Smooth muscle cell (in vitro differentiated cells): ENCODE measurements around the gene RSPH10B2. TPM values are rescaled to one million over a fixed set of nuclear protein-coding genes. Genes with fewer than 3 reads are reported as not detected.
"Not testable (repeated sequence)": the region's sequence is repeated elsewhere in the genome, so short reads cannot be mapped to it uniquely, and the experiment has no call there.

ENCODE experiments used
- DNase-seq: peaks from one replicate; lab custom pipeline; 2025; ENCODE audit not compliant: unreplicated experiment; lab: John Stamatoyannopoulos, UW
- H2AFZ ChIP-seq: fragments of 200-600 bp; sonication (generic); 2 replicates; pipeline ENCODE4 v1.6.0; 2016; ENCODE audit warnings: antibody characterized with exemption, low read depth, mild to moderate bottlenecking
- H3F3A ChIP-seq: fragments of 200-600 bp; sonication (generic); 2 replicates; pipeline ENCODE4 v1.6.0; 2017; ENCODE audit warnings: antibody characterized with exemption, low read depth
- H3K27ac ChIP-seq: fragments of 200-600 bp; sonication (generic); 2 replicates; pipeline ENCODE4 v1.5.1; 2016; ENCODE audit warnings: low read depth, mild to moderate bottlenecking
- H3K27me3 ChIP-seq: fragments of 200-600 bp; sonication (generic); 2 replicates; pipeline ENCODE4 v1.6.1; 2016; ENCODE audit warnings: low read depth, mild to moderate bottlenecking
- H3K36me3 ChIP-seq: fragments of 200-600 bp; sonication (generic); 2 replicates; pipeline ENCODE4 v1.5.1; 2016; ENCODE audit warnings: low read depth
- H3K4me1 ChIP-seq: fragments of 200-600 bp; sonication (generic); 2 replicates; pipeline ENCODE4 v1.5.1; 2016; ENCODE audit warnings: low read depth
- H3K4me2 ChIP-seq: fragments of 200-600 bp; sonication (generic); 2 replicates; pipeline ENCODE4 v1.6.0; 2016; ENCODE audit warnings: mild to moderate bottlenecking
- H3K4me3 ChIP-seq: fragments of 200-600 bp; sonication (generic); 2 replicates; pipeline ENCODE4 v1.5.1; 2016; ENCODE audit warnings: mild to moderate bottlenecking
- H3K79me2 ChIP-seq: fragments of 200-600 bp; sonication (generic); 2 replicates; pipeline ENCODE4 v1.6.0; 2016; ENCODE audit warnings: low read depth, mild to moderate bottlenecking
- H3K9ac ChIP-seq: fragments of 200-600 bp; sonication (generic); 2 replicates; pipeline ENCODE4 v1.6.0; 2016; ENCODE audit warnings: low read depth
- H3K9me3 ChIP-seq: fragments of 200-600 bp; sonication (generic); replicated peaks from 2 replicates; pipeline ENCODE4 v1.5.1; 2016; ENCODE audit warnings: low read depth
- H4K20me1 ChIP-seq: fragments of 200-600 bp; sonication (generic); 2 replicates; pipeline ENCODE4 v1.6.0; 2016; ENCODE audit warnings: low read depth
- CTCF ChIP-seq: fragments of 200-600 bp; sonication (generic); IDR thresholded peaks from 2 replicates; pipeline ENCODE4 v1.5.1; 2017; ENCODE audit warnings: borderline replicate concordance, mild to moderate bottlenecking, antibody characterized with exemption; ENCODE audit not compliant: insufficient read depth, poor library complexity, severe bottlenecking
- WGBS: methylation state at CpG from one replicate; pipeline ENCODE4 v1.1.7; 2016; ENCODE audit warnings: low lambda C conversion rate; 5-methylcytosine and 5-hydroxymethylcytosine counted together
- polyA plus RNA-seq: library from polyadenylated mRNA; unstranded; fragments of >200 nt; fragmentation: Nextera tagmentation; extraction: Ambion mirVana; gene quantifications from 2 replicates; pipeline ENCODE4 v1.2.1, GENCODE V29; 2016
- total RNA-seq: library from RNA; depleted of rRNA; stranded (reverse); fragments of >200 nt; gene quantifications from 2 replicates; pipeline ENCODE4 v1.2.3, GENCODE V29; 2014

RSPH10B2 gene
- total and polyA plus RNA-seq, 2 experiments from 2014 or later, result 1.3 TPM; not detected in 1

- H3K36me3 ChIP-seq, H3K4me3 ChIP-seq, H3K27ac ChIP-seq, H3K4me2 ChIP-seq, H3K79me2 ChIP-seq, H3F3A ChIP-seq, H3K9ac ChIP-seq, H4K20me1 ChIP-seq, DNase-seq, H3K9me3 ChIP-seq, H2AFZ ChIP-seq, H3K4me1 ChIP-seq: not testable (repeated sequence)
- WGBS, result 82% methylated on average over 5 of the region's 5 CpGs
- H3K27me3 ChIP-seq, result peaks cover 30% of the 10 kb centered on the region
Measured at GRCh38 chr7:6829616-6830015, 75.7 kb downstream of the RSPH10B2 start.

GRCh38 chr7:6830026-6830425 lies 76.1 kb downstream of the RSPH10B2 start:
- not testable (repeated sequence) for H3K4me1 ChIP-seq, H3K36me3 ChIP-seq, H4K20me1 ChIP-seq, H3K27ac ChIP-seq, H3F3A ChIP-seq, H3K4me2 ChIP-seq, H3K79me2 ChIP-seq, H3K9ac ChIP-seq, H2AFZ ChIP-seq, H3K4me3 ChIP-seq, H3K9me3 ChIP-seq, DNase-seq
- WGBS, result 78% methylated on average over 6 of the region's 6 CpGs
- H3K27me3 ChIP-seq, result peaks cover 30% of the 10 kb centered on the region

- H3K27me3 ChIP-seq, result peaks cover 30% of the 10 kb centered on the region
- 89% methylated on average over 7 of the region's 7 CpGs for WGBS
- no peaks in the 10 kb centered on the region for H3K79me2 ChIP-seq
- no peak overlapping the region for H2AFZ ChIP-seq
- H3K9me3 ChIP-seq, result no peaks in the 10 kb centered on the region
- H3K4me1 ChIP-seq, result no peaks in the 10 kb centered on the region
- no peak overlapping the region for H3K9ac ChIP-seq
- H3F3A ChIP-seq, result no peaks in the 10 kb centered on the region
- H3K36me3 ChIP-seq, result no peaks in the 10 kb centered on the region
- H3K27ac ChIP-seq, result no peak overlapping the region
- no peak for TF ChIP-seq CTCF
- H3K4me2 ChIP-seq, result no peak overlapping the region
- no peak overlapping the region for H3K4me3 ChIP-seq
- H4K20me1 ChIP-seq, result no peaks in the 10 kb centered on the region
- no peak for DNase-seq
Measured at GRCh38 chr7:6831018-6831725, 77.3 kb downstream of the RSPH10B2 start.

- H3K79me2 ChIP-seq, result no peaks in the 10 kb centered on the region
- DNase-seq, result no peak
- no peaks in the 10 kb centered on the region for H4K20me1 ChIP-seq
- H3K4me1 ChIP-seq, result no peaks in the 10 kb centered on the region
- H3K4me2 ChIP-seq, result no peak overlapping the region
- H3K9me3 ChIP-seq, result no peaks in the 10 kb centered on the region
- H3K36me3 ChIP-seq, result no peaks in the 10 kb centered on the region
- no peak for TF ChIP-seq CTCF
- H3K27me3 ChIP-seq, result peaks cover 30% of the 10 kb centered on the region
- H3K27ac ChIP-seq, result no peak overlapping the region
- no peak overlapping the region for H2AFZ ChIP-seq
- H3K9ac ChIP-seq, result no peak overlapping the region
- WGBS, result 81% methylated on average over 6 of the region's 6 CpGs
- H3F3A ChIP-seq, result no peaks in the 10 kb centered on the region
- no peak overlapping the region for H3K4me3 ChIP-seq
Measured at GRCh38 chr7:6833636-6834035, 79.7 kb downstream of the RSPH10B2 start.

- H3F3A ChIP-seq, H2AFZ ChIP-seq, H3K4me1 ChIP-seq, H4K20me1 ChIP-seq, H3K4me2 ChIP-seq, DNase-seq, H3K9ac ChIP-seq, H3K9me3 ChIP-seq, H3K36me3 ChIP-seq, H3K27ac ChIP-seq, H3K79me2 ChIP-seq, H3K4me3 ChIP-seq: not testable (repeated sequence)
- WGBS, result 79% methylated on average over 3 of the region's 3 CpGs
- peaks cover 30% of the 10 kb centered on the region for H3K27me3 ChIP-seq
Measured at GRCh38 chr7:6835521-6835920, 81.6 kb downstream of the RSPH10B2 start.

GRCh38 chr7:6837081-6837480 lies 83.2 kb downstream of the RSPH10B2 start:
- not testable (repeated sequence) for H3K36me3 ChIP-seq, H3K4me2 ChIP-seq, H3F3A ChIP-seq, DNase-seq, H3K4me3 ChIP-seq, H3K79me2 ChIP-seq, H2AFZ ChIP-seq, H4K20me1 ChIP-seq, H3K9ac ChIP-seq, H3K4me1 ChIP-seq, H3K9me3 ChIP-seq, H3K27ac ChIP-seq
- WGBS, result 85% methylated on average over 10 of the region's 10 CpGs
- H3K27me3 ChIP-seq, result peaks cover 17% of the 10 kb centered on the region

- H2AFZ ChIP-seq, H4K20me1 ChIP-seq, H3K4me2 ChIP-seq, H3K27ac ChIP-seq, H3K79me2 ChIP-seq, H3K27me3 ChIP-seq, H3F3A ChIP-seq, H3K9ac ChIP-seq, DNase-seq, H3K4me3 ChIP-seq, H3K36me3 ChIP-seq, H3K9me3 ChIP-seq, H3K4me1 ChIP-seq: not testable (repeated sequence)
- WGBS, result 71% methylated on average over 20 of the region's 20 CpGs
Measured at GRCh38 chr7:6842278-6842921, 88.5 kb downstream of the RSPH10B2 start.
